H1 (cell line): Measurements from ENCODE around the gene PET117. TPM values are rescaled to one million over a fixed set of nuclear protein-coding genes. Genes with fewer than 3 reads are reported as not detected.
A peak's percentile ranks its signal among the peaks of the same experiment; 100 is the strongest.

Source experiments
- CTCF ChIA-PET: fragments of 300-600 bp; sonication (Branson Sonifier 250); formaldehyde crosslinking; loops from one replicate; lab custom pipeline; 2021; ENCODE audit not compliant: partially characterized antibody; lab: Charles Lee
- POLR2A ChIA-PET: fragments of 300-600 bp; sonication (Branson Sonifier 250); formaldehyde crosslinking; loops from one replicate; lab custom pipeline; 2021; ENCODE audit warnings: inconsistent platforms; ENCODE audit not compliant: partially characterized antibody; lab: Charles Lee
- DNase-seq, 2 experiments: peaks; one replicate each; pipeline versions ENCODE4 v3.0.0 to v3.0.0-alpha.2; 2010 to 2022; ENCODE audit warnings: low spot score in 2 of 2, low read depth in 1 of 2, mixed read lengths in 1 of 2
- FAIRE-seq: peaks from 2 replicates; lab custom pipeline; 2011; peaks lifted over from hg19 to GRCh38; lab: Jason Lieb, UNC
- H2AFZ ChIP-seq: 2 replicates; pipeline ENCODE4 v1.8.1; 2012; ENCODE audit warnings: low read length, inconsistent platforms
- H2AK5ac ChIP-seq: 2 replicates; pipeline ENCODE4 v1.6.1; 2013; ENCODE audit warnings: low read depth, low read length
- H2BK120ac ChIP-seq: replicated peaks from 2 replicates; pipeline ENCODE3; 2013; ENCODE audit warnings: low read depth, low read length, inconsistent platforms
- H2BK12ac ChIP-seq: 2 replicates; pipeline ENCODE4 v1.6.1; 2013; ENCODE audit warnings: low read depth, low read length
- H2BK15ac ChIP-seq: 2 replicates; pipeline ENCODE4 v1.6.1; 2013; ENCODE audit warnings: low read length
- H2BK20ac ChIP-seq: 2 replicates; pipeline ENCODE4 v1.6.1; 2013; ENCODE audit warnings: low read length
- H2BK5ac ChIP-seq: 2 replicates; pipeline ENCODE4 v1.6.1; 2013; ENCODE audit warnings: low read depth, low read length
- H3K14ac ChIP-seq: 2 replicates; pipeline ENCODE4 v1.6.1; 2013; ENCODE audit warnings: inconsistent platforms; ENCODE audit not compliant: insufficient read length
- H3K18ac ChIP-seq: 2 replicates; pipeline ENCODE4 v1.6.1; 2013; ENCODE audit warnings: low read length; ENCODE audit errors: extremely low read depth
- H3K23ac ChIP-seq: 2 replicates; pipeline ENCODE4 v1.6.1; 2013; ENCODE audit warnings: inconsistent platforms; ENCODE audit not compliant: insufficient read length
- H3K23me2 ChIP-seq: 2 replicates; pipeline ENCODE4 v1.6.1; 2013; ENCODE audit warnings: low read depth, low read length
- H3K27ac ChIP-seq: 2 replicates; pipeline ENCODE4 v1.6.1; 2011; ENCODE audit warnings: low read depth, low read length, inconsistent platforms
- H3K27me3 ChIP-seq, 4 experiments: replicated peaks in 1 of 4; 1 replicate in 1 of 4; 2 replicates in 3 of 4; pipeline versions ENCODE4 v1.6.1 to v1.8.1; 2011 to 2013; ENCODE audit warnings: low read length in 3 of 4, mild to moderate bottlenecking in 3 of 4, inconsistent platforms in 2 of 4, mixed read lengths in 2 of 4, moderate library complexity in 1 of 4; ENCODE audit not compliant: control insufficient read depth in 3 of 4, insufficient read depth in 3 of 4; ENCODE audit errors: extremely low read depth in 1 of 4
- H3K36me3 ChIP-seq, 4 experiments: 2 replicates each; pipeline versions ENCODE4 v1.6.1 to v1.8.1; 2011 to 2013; ENCODE audit warnings: mild to moderate bottlenecking in 4 of 4, low read length in 3 of 4, moderate library complexity in 2 of 4, control low read depth in 1 of 4, inconsistent platforms in 1 of 4; ENCODE audit not compliant: insufficient read depth in 4 of 4, control insufficient read depth in 2 of 4
- H3K4ac ChIP-seq: replicated peaks from 2 replicates; pipeline ENCODE3; 2013; ENCODE audit warnings: low read length, low read depth, mixed read lengths, inconsistent platforms; ENCODE audit not compliant: insufficient read length
- H3K4me1 ChIP-seq, 4 experiments: replicated peaks in 1 of 4; 1 replicate in 1 of 4; 2 replicates in 3 of 4; pipeline versions ENCODE4 v1.6.1 to v1.8.1; 2011 to 2013; ENCODE audit warnings: low read length in 3 of 4, inconsistent platforms in 2 of 4, mixed read lengths in 1 of 4; ENCODE audit not compliant: insufficient read depth in 4 of 4, control insufficient read depth in 3 of 4
- H3K4me2 ChIP-seq, 2 experiments: 2 replicates each; pipeline versions ENCODE4 v1.6.1 to v1.8.1; 2011 to 2013; ENCODE audit warnings: low read depth in 2 of 2, low read length in 2 of 2, control low read depth in 1 of 2, inconsistent platforms in 1 of 2, mild to moderate bottlenecking in 1 of 2; ENCODE audit not compliant: insufficient read depth in 1 of 2
- H3K4me3 ChIP-seq, 4 experiments: fragments of 200-600, 300-600 bp in 1 of 4; sonication (generic), shearing (Covaris generic), sonication (Bioruptor Twin) in 1 of 4; 2 replicates each; pipeline versions ENCODE4 v1.5.1 to v1.8.1; 2011 to 2016; ENCODE audit warnings: low read length in 4 of 4, low read depth in 3 of 4, control low read depth in 2 of 4, inconsistent platforms in 2 of 4, mild to moderate bottlenecking in 2 of 4, mixed read lengths in 1 of 4, moderate library complexity in 1 of 4; ENCODE audit not compliant: insufficient read depth in 2 of 4; ENCODE audit errors: extremely low read depth in 1 of 4
- H3K56ac ChIP-seq: replicated peaks from 2 replicates; pipeline ENCODE3; 2013; ENCODE audit warnings: low read depth, mild to moderate bottlenecking, mixed read lengths, low read length, inconsistent platforms; ENCODE audit not compliant: insufficient read length
- H3K79me1 ChIP-seq: 2 replicates; pipeline ENCODE4 v1.6.1; 2013; ENCODE audit warnings: low read depth, low read length, control low read depth
- H3K79me2 ChIP-seq, 2 experiments: 2 replicates each; pipeline versions ENCODE4 v1.6.1 to v1.8.1; 2012 to 2013; ENCODE audit warnings: low read length in 2 of 2, mild to moderate bottlenecking in 2 of 2, inconsistent platforms in 1 of 2; ENCODE audit not compliant: insufficient read depth in 2 of 2, control insufficient read depth in 1 of 2
- H3K9ac ChIP-seq, 4 experiments: replicated peaks in 1 of 4; 1 replicate in 1 of 4; 2 replicates in 3 of 4; pipeline versions ENCODE4 v1.6.1 to v1.8.1; 2011 to 2013; ENCODE audit warnings: low read depth in 3 of 4, low read length in 3 of 4, control low read depth in 2 of 4, mild to moderate bottlenecking in 2 of 4, moderate library complexity in 2 of 4, inconsistent platforms in 1 of 4; ENCODE audit errors: extremely low read depth in 1 of 4
- H3K9me3 ChIP-seq, 2 experiments: 2 replicates each; pipeline versions ENCODE4 v1.6.1 to v1.8.1; 2012 to 2013; ENCODE audit warnings: mild to moderate bottlenecking in 2 of 2, moderate library complexity in 2 of 2, control low read depth in 1 of 2, inconsistent platforms in 1 of 2, low read depth in 1 of 2, low read length in 1 of 2, mixed read lengths in 1 of 2; ENCODE audit not compliant: insufficient read depth in 2 of 2
- H4K20me1 ChIP-seq, 2 experiments: replicated peaks in 1 of 2; 2 replicates each; pipeline versions ENCODE3 to v1.8.1; 2011 to 2013; ENCODE audit warnings: inconsistent platforms in 2 of 2, low read length in 2 of 2, mild to moderate bottlenecking in 1 of 2; ENCODE audit not compliant: insufficient read depth in 2 of 2, control insufficient read depth in 1 of 2
- H4K5ac ChIP-seq: 2 replicates; pipeline ENCODE4 v1.6.1; 2013; ENCODE audit warnings: low read length, low read depth, mixed read lengths, inconsistent platforms; ENCODE audit not compliant: insufficient read length
- H4K8ac ChIP-seq: 2 replicates; pipeline ENCODE4 v1.8.0; 2013; ENCODE audit warnings: mild to moderate bottlenecking, moderate library complexity, low read length, inconsistent platforms; ENCODE audit not compliant: insufficient read depth; ENCODE audit errors: extremely low read depth
- H4K91ac ChIP-seq: replicated peaks from 2 replicates; pipeline ENCODE3; 2013; ENCODE audit warnings: low read length, mixed read lengths, inconsistent platforms; ENCODE audit not compliant: insufficient read length
- CBX8 ChIP-seq: fragments of 300-800, 300-1000 bp; sonication (generic); IDR thresholded peaks from 2 replicates; pipeline ENCODE4 v1.7.1; 2016; ENCODE audit warnings: low read depth, low read length, borderline replicate concordance
- CHD2 ChIP-seq: IDR thresholded peaks from 2 replicates; pipeline ENCODE4 v1.6.1; 2012; ENCODE audit warnings: low read length, improper control_type of control experiment
- CTBP2 ChIP-seq: IDR thresholded peaks from 2 replicates; pipeline ENCODE4 v1.7.0; 2011; ENCODE audit warnings: borderline replicate concordance, mild to moderate bottlenecking, moderate library complexity, mixed read lengths, low read length; ENCODE audit not compliant: insufficient read depth, insufficient read length
- GTF2F1 ChIP-seq: IDR thresholded peaks from 2 replicates; pipeline ENCODE4 v1.6.1; 2012; ENCODE audit warnings: low read depth, low read length, improper control_type of control experiment, borderline replicate concordance
- POLR2A ChIP-seq, 2 experiments: IDR thresholded peaks; 1 replicate in 1 of 2; 2 replicates in 1 of 2; pipeline ENCODE4 v1.6.1; 2011; ENCODE audit warnings: low read depth in 2 of 2, low read length in 2 of 2, mild to moderate bottlenecking in 2 of 2; ENCODE audit errors: control extremely low read depth in 1 of 2
- TAF1 ChIP-seq: IDR thresholded peaks from 2 replicates; pipeline ENCODE4 v1.6.1; 2011; ENCODE audit warnings: mild to moderate bottlenecking, low read depth, low read length
- TBP ChIP-seq: IDR thresholded peaks from 2 replicates; pipeline ENCODE4 v1.6.1; 2011; ENCODE audit warnings: low read depth, low read length, improper control_type of control experiment
- USF2 ChIP-seq: IDR thresholded peaks from 2 replicates; pipeline ENCODE4 v1.6.1; 2011; ENCODE audit warnings: low read length, improper control_type of control experiment
- WGBS, 2 experiments: shearing (Covaris generic) in 1 of 2; methylation state at CpG; one replicate each; pipeline versions ENCODE4 v1.1.6 to v1.1.7; 2013 to 2015; ENCODE audit warnings: low lambda C conversion rate in 2 of 2, mixed read lengths in 2 of 2, inconsistent platforms in 1 of 2, low coverage in 1 of 2, missing lambda C conversion rate in 1 of 2; ENCODE audit not compliant: insufficient replicate concordance in 2 of 2, insufficient coverage in 1 of 2, insufficient read length in 1 of 2; ENCODE audit errors: extremely low coverage in 1 of 2, missing lambda C conversion rate in 1 of 2; 5-methylcytosine and 5-hydroxymethylcytosine counted together
- polyA plus RNA-seq, 7 experiments: library from polyadenylated mRNA; depleted of rRNA in 3 of 7; stranded (reverse) in 5 of 7; unstranded in 2 of 7; fragments of >200 nt in 5 of 7; fragments of 200-250 nt in 2 of 7; gene quantifications; 1 replicate in 5 of 7; 2 replicates in 1 of 7; 4 replicates in 1 of 7; pipeline versions ENCODE4 v1.2.1 to v1.2.3, GENCODE V29; 2011 to 2013; ENCODE audit warnings: missing spikeins in 2 of 7, mixed read lengths in 2 of 7
- total RNA-seq: library from RNA; stranded (reverse); fragmentation: NEBNext Ultra II Directional; extraction: Animal tissue kit (Norgen Biotek cat#: 25700); gene quantifications from 2 replicates; pipeline ENCODE4 v1.2.1, GENCODE V29; 2021

PET117 gene
- total and polyA plus RNA-seq, 2 of the 8 experiments (the other 6 are each of a cell fraction or from before 2014, with no cell fraction given): 9.1 to 23.8 TPM

DNA sequence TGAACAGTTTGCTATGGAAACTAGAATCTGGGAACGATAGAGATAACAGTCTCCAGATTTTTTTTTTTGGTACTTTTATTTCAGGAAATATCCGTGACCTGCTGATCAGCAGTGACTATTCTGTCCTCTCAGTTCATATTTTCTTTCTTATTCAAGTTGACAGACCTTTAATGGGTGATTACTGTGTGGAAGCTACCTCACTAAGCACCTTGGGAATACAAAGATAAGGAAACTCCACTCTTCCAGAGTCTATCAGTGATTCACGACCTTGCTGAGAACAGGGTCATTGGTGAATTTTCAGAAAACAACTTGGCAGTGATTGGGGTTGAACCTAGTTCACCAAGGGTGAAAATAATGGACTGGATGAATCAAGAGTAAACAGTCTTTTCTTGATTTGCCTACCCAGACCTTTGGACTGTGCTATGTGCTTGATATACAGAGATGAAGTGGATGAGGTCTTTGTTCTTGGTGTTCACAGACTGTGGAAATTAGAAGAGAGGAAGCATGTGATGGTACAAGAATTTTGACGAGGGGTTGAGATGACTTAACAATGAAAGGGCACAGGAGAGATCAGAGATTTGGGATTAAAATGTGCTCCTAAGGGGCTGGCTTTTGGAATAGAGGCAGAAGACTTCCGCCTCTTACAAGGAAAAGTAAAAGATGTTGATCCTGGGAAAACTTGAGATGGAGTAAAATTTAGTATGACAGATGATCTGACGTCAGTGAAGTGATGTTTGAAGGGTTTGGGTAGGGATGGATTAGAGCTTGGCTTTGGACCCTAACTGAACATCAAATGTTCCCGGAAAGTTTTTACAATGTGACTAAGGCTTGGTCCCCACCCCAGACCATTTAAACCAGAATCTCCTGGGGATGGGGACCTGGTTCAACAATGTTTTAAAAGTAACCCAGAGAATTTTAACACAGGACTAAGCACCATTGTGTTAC, 1.2 kb downstream of the PET117 start:
- H4K8ac ChIP-seq: no peak overlapping the region
- H3K23ac ChIP-seq: no peak overlapping the region
- no peak overlapping the region for H4K5ac ChIP-seq
- H2AFZ ChIP-seq: no peak overlapping the region
- 50% methylated on average over 7 of the region's 7 CpGs; no CpG with 5 or more reads in 1 of the 2 experiments for WGBS, 2 experiments
- no peaks in the 10 kb centered on the region for H3K9me3 ChIP-seq
- peaks cover 5% of the 10 kb centered on the region for H3K79me1 ChIP-seq
- no peak for FAIRE-seq
- H3K4me1 ChIP-seq: peaks cover 0 to 6% (median 3%) of the 10 kb centered on the region in 4 experiments; a peak in 5 of 7 replicates
- H3K4me3 ChIP-seq: peak overlapping the region; percentile 87 to 94 (median 91)
- CTCF ChIA-PET: interaction anchor here (0.6 kb wide), 2 partner anchors 355 to 941 kb away, joined by 3 read pairs; no protein-coding TSS in a partner anchor
- no peak overlapping the region for H2BK5ac ChIP-seq
- H3K27ac ChIP-seq: no peak overlapping the region
- POLR2A ChIA-PET: interaction anchor here (1.0 to 2.3 kb wide), 11 partner anchors 8 to 149 kb away, joined by 3 to 8 read pairs (median 5); partner anchors contain the start of genes OVOL2 and ZNF133
- H3K79me2 ChIP-seq: peaks cover 18 to 45% of the 10 kb centered on the region in 2 experiments
- no peaks in the 10 kb centered on the region; a peak in 1 of 7 replicates for H3K27me3 ChIP-seq
- H2BK120ac ChIP-seq: no peak overlapping the region
- H3K23me2 ChIP-seq: peaks cover 6% of the 10 kb centered on the region; the same call in 1 of the 2 replicates
- H4K20me1 ChIP-seq: peaks cover 0 to 9% of the 10 kb centered on the region in 2 experiments
- TF ChIP-seq USF2 (no peak), CBX8 (no peak), CHD2 (no peak), GTF2F1 (no peak), POLR2A (IDR thresholded peaks at IDR 0.05; ENCODE audit: control extremely low read depth in 1 of 2, low read depth in 2 of 2, low read length in 2 of 2) (no peak), TBP (no peak), CTBP2 (no peak), TAF1 (no peak)
- H3K18ac ChIP-seq: no peak overlapping the region
- peaks cover 0 to 15% (median 6%) of the 10 kb centered on the region in 4 experiments; a peak in 5 of 8 replicates for H3K36me3 ChIP-seq
- peak in 1 of 2 experiments; percentile 11 for DNase-seq
- peak overlapping the region; percentile 13 for H3K56ac ChIP-seq
- H3K4me2 ChIP-seq: peak overlapping the region; percentile 87 to 95
- no peak overlapping the region for H3K14ac ChIP-seq
- H4K91ac ChIP-seq: no peak overlapping the region
- H3K9ac ChIP-seq: peak overlapping the region; percentile 88 to 93 (median 90)
- H2BK20ac ChIP-seq: no peak overlapping the region
- H2BK12ac ChIP-seq: no peak overlapping the region
- H3K4ac ChIP-seq: no peak overlapping the region
- no peak overlapping the region for H2BK15ac ChIP-seq
- H2AK5ac ChIP-seq: no peak overlapping the region
